Activated CD4-positive, alpha-beta T cell treated with anti-CD3 and anti-CD28 coated beads for 1 hour (primary cell): Measurements from ENCODE around the gene SOX5.
"Not testable (repeated sequence)": the region's sequence is repeated elsewhere in the genome, so short reads cannot be mapped to it uniquely, and the experiment has no call there.

Source experiments
- DNase-seq: peaks from one replicate; pipeline ENCODE4 v3.0.0-alpha.2; 2020

SOX5 gene

DNA sequence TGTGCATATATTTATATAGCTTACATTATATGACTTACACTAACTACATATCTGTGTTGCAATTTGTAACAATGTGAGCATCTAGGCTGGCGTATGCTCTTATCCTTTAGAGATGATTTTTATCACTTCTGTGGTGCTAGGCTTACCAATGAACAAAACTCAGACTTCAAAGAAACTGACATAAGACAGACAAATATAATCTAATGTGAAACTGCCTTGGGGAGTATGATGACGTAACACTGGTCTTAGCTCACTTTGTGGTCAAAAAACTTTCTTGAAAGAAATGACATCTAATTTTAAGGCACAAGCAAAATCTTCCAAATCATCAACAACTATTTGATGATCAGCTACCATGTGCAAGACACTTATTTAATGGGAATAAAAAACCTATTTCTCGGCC lies 50.0 kb downstream of the SOX5 start:
- no peak for DNase-seq

- no peak for DNase-seq
These were observed 51.3 kb downstream of the SOX5 start for GRCh38 chr12:23898121-23898520.

GRCh38 chr12:23895792-23896218 lies 53.7 kb downstream of the SOX5 start:
- no peak for DNase-seq

GRCh38 chr12:23893611-23894010 lies 55.9 kb downstream of the SOX5 start:
- DNase-seq = no peak

DNA sequence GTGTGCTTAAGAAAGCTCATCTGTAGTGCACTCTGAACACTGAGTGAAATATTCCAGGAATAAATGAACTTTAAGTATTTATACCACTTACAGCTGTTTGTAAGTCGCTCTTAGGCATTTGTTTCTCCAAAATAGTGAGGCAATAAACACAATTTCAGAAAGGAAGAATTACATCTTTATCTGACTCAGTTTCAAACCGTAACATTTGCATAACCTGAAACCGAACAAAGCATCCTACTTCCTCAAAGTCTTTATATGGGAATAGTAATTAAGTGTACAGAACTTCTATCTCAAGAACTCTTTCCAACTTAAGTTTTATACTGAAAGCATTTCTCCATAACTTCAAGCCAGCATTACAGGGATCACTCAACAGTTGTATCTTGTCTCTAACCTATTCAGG lies 58.4 kb downstream of the SOX5 start:
- no peak for DNase-seq

- no peak for DNase-seq
These were observed 60.4 kb downstream of the SOX5 start for GRCh38 chr12:23889069-23889440.

DNA sequence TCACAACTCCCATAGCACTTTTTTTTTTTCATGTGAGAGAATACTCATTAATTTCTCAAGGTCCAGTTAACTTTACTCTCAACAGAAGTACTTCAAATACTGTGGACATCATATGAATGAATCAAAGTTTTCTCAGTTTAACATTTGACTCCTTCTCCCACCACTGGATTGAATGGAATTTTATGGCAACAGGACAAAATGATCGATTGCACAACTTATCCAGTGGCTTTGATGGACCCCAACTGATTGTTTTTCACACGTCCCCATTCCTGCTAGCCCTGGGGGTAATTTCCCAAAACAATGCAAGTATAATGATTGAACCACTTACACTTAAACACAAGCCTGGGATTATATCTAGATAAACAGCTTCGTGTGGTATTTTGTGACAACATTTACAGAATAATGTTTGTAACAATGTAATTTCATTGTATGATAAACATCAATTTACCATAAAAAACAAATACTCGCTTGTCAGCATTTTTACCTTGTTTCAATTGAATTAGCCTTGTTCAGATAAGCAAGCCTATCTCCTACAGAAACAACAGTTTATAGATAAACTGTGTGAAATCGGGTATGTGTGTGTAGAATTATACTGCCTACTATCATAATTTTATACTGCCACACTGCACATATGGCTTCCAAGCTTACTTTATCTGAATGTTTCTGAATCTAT lies 60.9 kb downstream of the SOX5 start:
- no peak for DNase-seq

DNA sequence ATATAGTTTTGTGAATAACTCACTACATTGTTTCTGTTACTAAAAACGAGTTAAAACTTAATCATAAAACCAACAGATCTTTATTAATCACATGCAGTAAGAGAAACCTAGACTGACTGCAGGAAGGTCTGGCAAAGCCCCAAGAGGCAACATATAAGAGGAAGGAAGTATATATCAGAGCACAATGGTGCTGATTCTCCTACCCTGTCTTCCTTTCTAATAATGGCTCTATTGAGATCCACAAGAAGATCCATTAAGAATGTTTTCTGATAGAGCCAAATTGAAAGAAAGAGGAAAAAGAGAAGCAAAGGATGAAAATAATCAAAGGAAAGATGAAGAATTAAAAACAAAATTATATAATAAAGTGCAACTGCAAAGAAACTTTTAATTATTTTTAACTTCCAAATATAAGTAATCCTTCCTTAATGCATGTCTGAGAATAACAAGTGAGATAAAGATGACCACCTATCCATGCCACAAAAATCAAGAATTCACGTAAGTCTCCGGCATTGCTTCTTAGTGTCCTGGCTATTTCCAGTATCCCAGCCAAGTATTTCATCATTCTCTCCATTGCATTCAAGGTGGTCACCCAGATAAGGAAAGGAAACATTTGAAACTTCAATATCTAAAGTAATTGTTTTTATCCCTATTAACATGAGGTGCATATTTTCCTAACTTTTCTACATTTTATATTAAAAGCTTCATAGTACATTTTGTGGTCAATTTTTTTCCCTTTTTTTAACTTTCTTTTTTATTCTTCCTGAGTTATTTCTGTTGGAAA lies 62.2 kb downstream of the SOX5 start:
- no peak for DNase-seq

GRCh38 chr12:23885394-23885793 lies 64.1 kb downstream of the SOX5 start:
- no peak for DNase-seq

DNA sequence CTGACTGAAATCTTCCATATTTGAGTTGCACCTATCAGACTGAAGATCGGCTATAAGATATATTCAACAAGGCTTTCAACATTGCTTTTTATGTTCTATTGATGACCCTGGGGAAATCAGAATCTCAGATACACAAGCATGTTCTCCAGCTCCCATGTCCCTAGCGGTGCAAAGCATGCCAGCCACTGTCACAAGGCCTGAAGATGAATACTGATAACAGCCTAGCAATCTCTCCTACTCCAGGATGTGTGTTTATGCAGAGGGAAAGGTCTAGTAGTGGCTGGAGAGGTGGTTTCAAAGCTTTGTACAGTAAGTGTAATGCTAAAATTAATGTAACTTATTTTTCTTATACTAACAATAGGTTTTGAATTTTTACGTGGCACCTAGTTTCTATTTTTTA lies 64.6 kb downstream of the SOX5 start:
- no peak for DNase-seq

DNA sequence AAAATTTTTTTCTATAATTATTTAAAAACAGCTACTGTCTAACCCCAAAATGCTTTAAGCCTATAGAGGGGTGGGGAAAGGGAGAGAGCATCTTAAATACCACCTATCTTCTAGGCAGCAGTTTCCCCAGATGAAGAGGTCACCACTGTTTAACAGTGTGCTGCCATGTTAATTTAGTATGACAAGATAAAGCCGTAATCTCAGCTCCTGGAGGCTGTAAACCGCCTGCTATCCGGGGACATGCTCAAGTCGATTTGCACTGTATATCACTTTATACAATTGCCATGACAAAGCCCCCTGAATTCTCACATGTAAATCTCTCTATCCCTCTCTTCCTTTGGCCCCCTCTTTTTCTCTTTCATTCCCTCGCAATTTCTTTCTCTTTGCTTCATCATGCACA lies 68.5 kb downstream of the SOX5 start:
- DNase-seq = no peak

DNA sequence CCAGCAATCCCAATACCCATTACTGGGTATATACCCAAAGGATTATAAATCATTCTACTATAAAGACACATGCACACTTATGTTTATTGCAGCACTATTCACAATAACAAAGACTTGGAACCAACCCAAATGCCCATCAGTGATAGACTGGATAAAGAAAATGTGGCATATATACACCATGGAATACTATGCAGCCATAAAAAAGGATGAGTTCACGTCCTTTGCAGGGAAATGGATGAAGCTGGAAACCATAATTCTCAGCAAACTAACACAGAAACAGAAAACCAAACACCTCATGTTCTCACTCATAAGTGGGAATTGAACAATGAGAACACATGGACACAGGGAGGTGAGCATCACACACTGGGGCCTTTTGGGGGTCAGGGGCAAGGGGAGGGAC lies 72.9 kb downstream of the SOX5 start:
- DNase-seq = not testable (repeated sequence)

DNA sequence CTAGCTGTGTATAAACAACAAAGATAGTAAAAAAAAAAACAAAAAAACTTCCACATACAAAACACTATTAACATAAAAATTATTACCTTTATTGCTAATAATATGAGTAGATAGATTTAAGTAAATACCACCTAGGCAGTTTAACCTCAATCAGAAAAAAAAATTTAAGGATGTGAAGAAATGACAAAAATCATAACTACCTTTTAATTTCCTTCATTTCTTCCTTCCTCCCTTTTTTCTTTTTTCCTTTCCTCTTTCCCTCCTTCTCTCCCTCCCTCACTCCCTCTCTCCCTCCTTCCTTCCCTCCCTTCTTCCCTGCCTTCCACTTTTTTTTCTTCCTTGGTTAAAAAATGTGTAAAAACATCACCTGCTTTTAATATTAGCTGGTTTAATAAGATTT lies 81.7 kb downstream of the SOX5 start:
- no peak for DNase-seq

- DNase-seq = no peak
These were observed 86.8 kb downstream of the SOX5 start for GRCh38 chr12:23862701-23863100.

DNA sequence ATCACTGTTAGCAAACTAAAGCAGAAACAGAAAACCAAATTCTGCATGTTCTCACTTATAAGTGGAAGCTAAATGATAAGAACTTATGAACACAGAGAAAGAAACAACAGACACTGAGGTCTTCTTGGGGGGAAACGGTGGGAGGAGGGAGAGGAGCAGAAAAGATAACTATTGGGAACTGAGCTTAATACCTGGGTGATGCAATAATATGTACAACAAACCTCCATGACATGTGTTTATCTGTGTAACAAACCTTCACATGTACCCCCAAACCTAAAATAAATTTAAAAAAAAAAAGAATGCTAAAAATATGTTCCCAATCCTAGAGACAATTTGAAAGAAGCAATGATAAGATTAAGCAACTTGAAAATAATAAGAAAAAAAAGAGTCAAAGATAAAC lies 89.5 kb downstream of the SOX5 start:
- no peak for DNase-seq

DNA sequence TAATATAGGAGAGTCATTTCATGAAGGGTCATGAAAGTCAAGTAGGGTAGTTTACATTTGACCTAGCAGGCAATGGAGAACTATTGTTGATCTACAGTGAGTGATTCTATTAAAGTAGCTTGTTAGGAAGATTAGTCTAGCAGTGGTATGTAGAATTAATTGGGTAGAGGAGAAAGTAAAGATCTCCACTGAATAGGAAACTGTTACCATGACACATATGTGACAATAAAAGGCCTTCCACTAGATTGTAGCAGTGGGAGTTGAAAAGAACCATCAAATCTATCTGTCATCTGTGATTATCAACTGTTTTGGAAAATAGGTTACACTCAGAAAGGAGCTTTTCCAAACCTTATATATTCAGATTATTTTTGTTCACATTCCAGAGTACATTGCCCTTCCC lies 92.3 kb downstream of the SOX5 start:
- no peak for DNase-seq

- DNase-seq = no peak
These were observed 93.7 kb downstream of the SOX5 start for GRCh38 chr12:23855813-23856212.

GRCh38 chr12:23854598-23854997 lies 94.9 kb downstream of the SOX5 start:
- no peak for DNase-seq

DNA sequence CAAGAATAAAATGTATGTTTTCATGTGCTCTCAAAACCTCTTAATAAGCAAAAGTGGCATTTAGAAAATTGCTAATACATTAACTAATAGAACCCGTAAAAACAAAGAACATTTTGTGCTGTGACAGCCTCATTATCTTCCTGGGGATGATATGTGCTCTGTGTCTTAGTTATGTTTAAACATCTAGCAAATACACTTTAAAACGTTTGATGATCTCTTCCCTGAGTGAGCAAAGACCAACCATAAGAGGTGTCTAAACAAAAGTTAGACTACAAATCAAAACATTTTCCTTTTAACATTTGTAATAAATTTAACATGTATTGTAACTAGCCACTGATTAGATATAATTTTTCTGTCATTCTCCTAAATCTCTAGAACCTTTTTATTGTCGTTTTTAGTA lies 95.8 kb downstream of the SOX5 start:
- DNase-seq = no peak

DNA sequence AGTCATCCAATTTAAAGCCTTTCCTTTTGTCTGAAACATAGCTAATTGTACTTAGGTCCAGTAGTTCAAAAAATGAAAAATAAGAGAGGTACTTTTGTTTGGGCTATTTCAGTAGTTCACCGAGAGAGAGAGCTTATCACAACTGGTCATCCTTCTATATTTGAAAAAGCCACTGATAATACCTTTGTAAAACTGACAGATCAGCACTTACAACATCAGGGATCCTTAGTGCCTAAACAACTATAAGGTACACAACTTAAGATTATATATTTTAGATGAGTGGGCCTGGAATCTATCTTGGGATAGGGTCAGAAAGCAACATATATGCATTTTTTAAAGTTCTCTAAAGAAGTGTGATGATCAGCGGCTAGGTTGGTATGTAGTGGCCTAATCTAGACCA lies 97.9 kb downstream of the SOX5 start:
- DNase-seq = no peak

DNA sequence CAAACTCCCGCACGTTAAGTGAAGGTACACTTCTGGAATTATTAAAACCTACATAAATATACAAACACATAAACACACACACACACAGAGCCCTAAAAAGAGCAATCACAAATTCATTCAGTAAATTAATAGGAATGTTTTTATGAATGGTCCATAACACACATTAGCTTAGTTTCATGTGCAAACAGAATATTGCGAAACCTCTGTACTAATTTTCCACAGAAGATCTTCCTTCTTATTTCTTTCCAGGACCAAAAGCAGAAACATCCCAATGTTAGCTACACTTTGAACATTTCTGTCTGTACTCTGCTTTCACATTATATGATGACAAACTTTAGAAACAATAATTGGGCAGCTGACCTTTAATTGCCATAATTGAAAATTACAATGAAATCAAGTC lies 101.6 kb downstream of the SOX5 start:
- DNase-seq = no peak

DNA sequence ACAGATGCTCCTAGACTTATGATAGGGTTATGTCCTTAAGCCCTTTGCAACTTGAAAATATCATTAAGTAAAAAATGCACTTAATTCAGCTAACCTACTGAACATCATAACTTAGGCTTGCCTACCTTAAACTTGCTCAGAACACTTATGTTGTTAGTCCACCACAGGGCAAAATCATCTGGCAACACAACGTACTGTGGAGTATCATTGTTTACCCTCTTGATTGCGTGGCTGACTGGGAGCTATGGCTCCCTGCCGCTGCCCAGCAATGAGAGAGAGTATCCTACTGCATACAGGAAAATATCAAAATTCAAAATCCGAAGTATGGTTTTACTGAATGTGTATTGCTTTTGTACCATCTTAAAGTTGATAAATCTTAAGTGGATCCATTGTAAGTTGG lies 105.5 kb downstream of the SOX5 start:
- no peak for DNase-seq

GRCh38 chr12:23834076-23834475 lies 115.4 kb downstream of the SOX5 start:
- DNase-seq = no peak

GRCh38 chr12:23831739-23832138 lies 117.7 kb downstream of the SOX5 start:
- DNase-seq = no peak

GRCh38 chr12:23830210-23830609 lies 119.3 kb downstream of the SOX5 start:
- DNase-seq = no peak
